ENCODE measurements around the gene NCK2. TPM values are rescaled to one million over a fixed set of nuclear protein-coding genes. Genes with fewer than 3 reads are reported as not detected.

The NCK2 gene
- polyA plus RNA-seq, 1 of the 3 experiments (the other 2 are of a cell fraction), result 42.8 TPM

- H3K79me2 ChIP-seq (ENCODE audit: insufficient read depth), result peaks cover 82% of the 10 kb centered on the region
- ChIA-PET POLR2A (no interaction called here), CTCF (no interaction called here)
- no peak for TF ChIP-seq MXI1 (IDR thresholded peaks at IDR 0.05; ENCODE audit: low read depth, low read length)
- TF ChIP-seq MAX (IDR thresholded peaks at IDR 0.05; ENCODE audit: low read depth), result no peak
- TF ChIP-seq REST (IDR thresholded peaks at IDR 0.05; ENCODE audit: low read depth, low read length), result no peak
- no peak for TF ChIP-seq FOXM1 (IDR thresholded peaks at IDR 0.05; ENCODE audit: low read depth)
- TF ChIP-seq RFX5 (IDR thresholded peaks at IDR 0.05; ENCODE audit: low read length), result no peak
- no peak for TF ChIP-seq POLR2AphosphoS5 (IDR thresholded peaks at IDR 0.05; ENCODE audit: low read depth, low read length)
- TF ChIP-seq NFIC (IDR thresholded peaks at IDR 0.05; ENCODE audit: borderline replicate concordance), result no peak
- TF ChIP-seq RCOR1 (IDR thresholded peaks at IDR 0.05; ENCODE audit: low read length), result no peak
- no peak for TF ChIP-seq USF1 (IDR thresholded peaks at IDR 0.05; ENCODE audit: borderline replicate concordance, low read depth)
- peaks cover 25% of the 10 kb centered on the region for H3K9me3 ChIP-seq
- no peak overlapping the region for H3K9ac ChIP-seq
- H3K9me2 ChIP-seq, result no peaks in the 10 kb centered on the region; the same call in 1 of the 2 replicates
- peaks cover 0 to 13% of the 10 kb centered on the region in 2 experiments; a peak in 1 of 4 replicates for H3K4me1 ChIP-seq (ENCODE audit: control insufficient read depth in 1 of 2, insufficient read depth in 2 of 2, low read depth in 1 of 2, low read length in 1 of 2)
- peaks cover 4% of the 10 kb centered on the region for H3F3A ChIP-seq (replicated peaks; ENCODE audit: insufficient read depth)
- no peak overlapping the region for H3K27ac ChIP-seq (ENCODE audit: low read depth in 2 of 2, low read length in 1 of 2)
- peaks cover 0 to 6% of the 10 kb centered on the region in 2 experiments for H3K36me3 ChIP-seq (replicated peaks in 1 of 2; ENCODE audit: control insufficient read depth in 1 of 2, insufficient read depth in 2 of 2, low read length in 1 of 2)
- H3K27me3 ChIP-seq (ENCODE audit: insufficient read depth), result no peaks in the 10 kb centered on the region
- H3K4me2 ChIP-seq, result no peak overlapping the region
- DNase-seq, result no peak
- no peak overlapping the region for H2AFZ ChIP-seq (ENCODE audit: low read depth)
- no peak overlapping the region for H3K4me3 ChIP-seq (ENCODE audit: low read depth in 2 of 2, low read length in 1 of 2)
- H4K20me1 ChIP-seq (ENCODE audit: insufficient read depth), result peaks cover 27% of the 10 kb centered on the region; the same call in 1 of the 2 replicates
- WGBS (ENCODE audit: low lambda C conversion rate), result 90% methylated on average over 4 of the region's 4 CpGs
These were observed 91.6 kb downstream of the NCK2 start for GRCh38 chr2:105836341-105836740.

GRCh38 chr2:105836840-105837692, 92.4 kb downstream of the NCK2 start:
- DNase-seq, result no peak
- 93% methylated on average over 5 of the region's 5 CpGs for WGBS (ENCODE audit: low lambda C conversion rate)
- H3K9ac ChIP-seq, result no peak overlapping the region
- peaks cover under 1% of the 10 kb centered on the region for H3F3A ChIP-seq (replicated peaks; ENCODE audit: insufficient read depth)
- H3K4me1 ChIP-seq (ENCODE audit: control insufficient read depth in 1 of 2, insufficient read depth in 2 of 2, low read depth in 1 of 2, low read length in 1 of 2), result peaks cover 0 to 13% of the 10 kb centered on the region in 2 experiments; a peak in 1 of 4 replicates
- H3K4me3 ChIP-seq (ENCODE audit: low read depth in 2 of 2, low read length in 1 of 2), result no peak overlapping the region
- H3K4me2 ChIP-seq, result no peak overlapping the region
- CTCF ChIA-PET, result no interaction called here
- no peak overlapping the region for H3K27ac ChIP-seq (ENCODE audit: low read depth in 2 of 2, low read length in 1 of 2)
- H3K36me3 ChIP-seq (replicated peaks in 1 of 2; ENCODE audit: control insufficient read depth in 1 of 2, insufficient read depth in 2 of 2, low read length in 1 of 2), result peaks cover 0 to 6% of the 10 kb centered on the region in 2 experiments
- peaks cover 27% of the 10 kb centered on the region; the same call in 1 of the 2 replicates for H4K20me1 ChIP-seq (ENCODE audit: insufficient read depth)
- POLR2A ChIA-PET, result no interaction called here
- no peaks in the 10 kb centered on the region for H3K27me3 ChIP-seq (ENCODE audit: insufficient read depth)
- no peaks in the 10 kb centered on the region; the same call in 1 of the 2 replicates for H3K9me2 ChIP-seq
- H3K79me2 ChIP-seq (ENCODE audit: insufficient read depth), result peaks cover 78% of the 10 kb centered on the region
- H2AFZ ChIP-seq (ENCODE audit: low read depth), result no peak overlapping the region
- peaks cover 25% of the 10 kb centered on the region for H3K9me3 ChIP-seq
- TF ChIP-seq FOXM1 (IDR thresholded peaks at IDR 0.05; ENCODE audit: low read depth), result no peak
- TF ChIP-seq RXRA (IDR thresholded peaks at IDR 0.05; ENCODE audit: borderline replicate concordance, low read depth), result no peak
- no peak for TF ChIP-seq IRF3 (IDR thresholded peaks at IDR 0.05; ENCODE audit: low read depth, low read length)
- TF ChIP-seq, protein P1, sequence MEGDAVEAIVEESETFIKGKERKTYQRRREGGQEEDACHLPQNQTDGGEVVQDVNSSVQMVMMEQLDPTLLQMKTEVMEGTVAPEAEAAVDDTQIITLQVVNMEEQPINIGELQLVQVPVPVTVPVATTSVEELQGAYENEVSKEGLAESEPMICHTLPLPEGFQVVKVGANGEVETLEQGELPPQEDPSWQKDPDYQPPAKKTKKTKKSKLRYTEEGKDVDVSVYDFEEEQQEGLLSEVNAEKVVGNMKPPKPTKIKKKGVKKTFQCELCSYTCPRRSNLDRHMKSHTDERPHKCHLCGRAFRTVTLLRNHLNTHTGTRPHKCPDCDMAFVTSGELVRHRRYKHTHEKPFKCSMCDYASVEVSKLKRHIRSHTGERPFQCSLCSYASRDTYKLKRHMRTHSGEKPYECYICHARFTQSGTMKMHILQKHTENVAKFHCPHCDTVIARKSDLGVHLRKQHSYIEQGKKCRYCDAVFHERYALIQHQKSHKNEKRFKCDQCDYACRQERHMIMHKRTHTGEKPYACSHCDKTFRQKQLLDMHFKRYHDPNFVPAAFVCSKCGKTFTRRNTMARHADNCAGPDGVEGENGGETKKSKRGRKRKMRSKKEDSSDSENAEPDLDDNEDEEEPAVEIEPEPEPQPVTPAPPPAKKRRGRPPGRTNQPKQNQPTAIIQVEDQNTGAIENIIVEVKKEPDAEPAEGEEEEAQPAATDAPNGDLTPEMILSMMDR (IDR thresholded peaks at IDR 0.05), result no peak
- TF ChIP-seq TCF12 (IDR thresholded peaks at IDR 0.05), result no peak
- TF ChIP-seq EP300 (IDR thresholded peaks at IDR 0.05; ENCODE audit: borderline replicate concordance in 1 of 2, low read depth in 1 of 2, low read length in 1 of 2), result no peak
- no peak for TF ChIP-seq RAD21 (IDR thresholded peaks at IDR 0.05; ENCODE audit: low read length)
- no peak for TF ChIP-seq JUND (IDR thresholded peaks at IDR 0.05)
- no peak for TF ChIP-seq NFIC (IDR thresholded peaks at IDR 0.05; ENCODE audit: borderline replicate concordance)
- TF ChIP-seq TEAD4 (IDR thresholded peaks at IDR 0.05; ENCODE audit: borderline replicate concordance, insufficient read depth), result no peak
- no peak for TF ChIP-seq MXI1 (IDR thresholded peaks at IDR 0.05; ENCODE audit: low read depth, low read length)
- no peak for TF ChIP-seq ELF1 (IDR thresholded peaks at IDR 0.05)
- TF ChIP-seq SIN3A (IDR thresholded peaks at IDR 0.05; ENCODE audit: borderline replicate concordance, low read depth, low read length), result no peak

Measured in SK-N-SH (cell line).